ENCODE measurements around the gene NDUFAF8. TPM values are rescaled to one million over a fixed set of nuclear protein-coding genes. Genes with fewer than 3 reads are reported as not detected.

The NDUFAF8 gene
- total and polyA plus RNA-seq, 2 experiments from 2014 or later: 53.1 to 136 TPM

- no peaks in the 10 kb centered on the region for H3K9me2 ChIP-seq (ENCODE audit: insufficient read depth)
- H3K36me3 ChIP-seq (ENCODE audit: low read depth): no peaks in the 10 kb centered on the region
- no peaks in the 10 kb centered on the region for H3K9me3 ChIP-seq (ENCODE audit: low read depth)
- in situ Hi-C loops (cut with MboI): no loop called here
- no peak overlapping the region for H2AFZ ChIP-seq
- H3K4me3 ChIP-seq: no peak overlapping the region
- WGBS, 2 experiments (ENCODE audit: low coverage in 1 of 2, low lambda C conversion rate in 2 of 2, missing lambda C conversion rate in 2 of 2): 93 to 94% methylated on average over 18 to 24 of the region's 24 CpGs
- DNase-seq: no peak
- H3K27ac ChIP-seq: no peak overlapping the region
- no peaks in the 10 kb centered on the region for H4K20me1 ChIP-seq (ENCODE audit: insufficient read depth)
- no peaks in the 10 kb centered on the region for H3K4me1 ChIP-seq (ENCODE audit: insufficient read depth)
- TF ChIP-seq EZH2 (IDR thresholded peaks at IDR 0.05; ENCODE audit: insufficient read depth, poor library complexity, severe bottlenecking) (no peak), EZH2phosphoT487 (IDR thresholded peaks at IDR 0.05; ENCODE audit: insufficient read depth, low read depth) (no peak)
- H3K79me2 ChIP-seq (ENCODE audit: insufficient read depth): peaks cover 6% of the 10 kb centered on the region; the same call in 1 of the 2 replicates
- H3K27me3 ChIP-seq (replicated peaks; ENCODE audit: insufficient read depth): no peaks in the 10 kb centered on the region
- no peaks in the 10 kb centered on the region for H3F3A ChIP-seq (ENCODE audit: insufficient read depth)
- H3K9ac ChIP-seq: no peak overlapping the region
- H3K4me2 ChIP-seq (ENCODE audit: unreplicated experiment): no peak overlapping the region
Measured at GRCh38 chr17:81219476-81220180, 19.5 kb upstream of the NDUFAF8 start.

- H3K79me2 ChIP-seq (ENCODE audit: insufficient read depth): peaks cover 6% of the 10 kb centered on the region; the same call in 1 of the 2 replicates
- H3K4me2 ChIP-seq (ENCODE audit: unreplicated experiment): peak overlapping the region; percentile 67
- H3K9me3 ChIP-seq (ENCODE audit: low read depth): no peaks in the 10 kb centered on the region
- WGBS, 2 experiments (ENCODE audit: low coverage in 1 of 2, low lambda C conversion rate in 2 of 2, missing lambda C conversion rate in 2 of 2): 70 to 73% methylated on average over 11 of the region's 11 CpGs
- H3K36me3 ChIP-seq (ENCODE audit: low read depth): no peaks in the 10 kb centered on the region
- H3K9ac ChIP-seq: no peak overlapping the region
- H3K27me3 ChIP-seq (replicated peaks; ENCODE audit: insufficient read depth): no peaks in the 10 kb centered on the region
- no peaks in the 10 kb centered on the region for H4K20me1 ChIP-seq (ENCODE audit: insufficient read depth)
- H3F3A ChIP-seq (ENCODE audit: insufficient read depth): no peaks in the 10 kb centered on the region
- no peak overlapping the region for H3K27ac ChIP-seq
- no peak for DNase-seq
- no peaks in the 10 kb centered on the region for H3K9me2 ChIP-seq (ENCODE audit: insufficient read depth)
- TF ChIP-seq EZH2phosphoT487 (IDR thresholded peaks at IDR 0.05; ENCODE audit: insufficient read depth, low read depth) (no peak), EZH2 (IDR thresholded peaks at IDR 0.05; ENCODE audit: insufficient read depth, poor library complexity, severe bottlenecking) (no peak)
- peak overlapping the region; percentile 80; the same call in 1 of the 2 replicates for H3K4me3 ChIP-seq
- no peaks in the 10 kb centered on the region for H3K4me1 ChIP-seq (ENCODE audit: insufficient read depth)
- in situ Hi-C loops (cut with MboI): no loop called here
- H2AFZ ChIP-seq: no peak overlapping the region; the same call in 1 of the 2 replicates
Measured at GRCh38 chr17:81221371-81221841, 17.7 kb upstream of the NDUFAF8 start.

- Histone ChIP-seq H3K9me3 (ENCODE audit: low read depth) (no peaks in the 10 kb centered on the region), H3K4me2 (ENCODE audit: unreplicated experiment) (peak overlapping the region; percentile 67), H3F3A (ENCODE audit: insufficient read depth) (no peaks in the 10 kb centered on the region), H3K4me1 (ENCODE audit: insufficient read depth) (no peaks in the 10 kb centered on the region), H3K36me3 (ENCODE audit: low read depth) (no peaks in the 10 kb centered on the region), H3K27ac (no peak overlapping the region), H3K9me2 (ENCODE audit: insufficient read depth) (no peaks in the 10 kb centered on the region), H3K4me3 (peak overlapping the region; percentile 80), H2AFZ (peak overlapping the region; percentile 79), H3K79me2 (ENCODE audit: insufficient read depth) (peaks cover 6% of the 10 kb centered on the region; the same call in 1 of the 2 replicates), H3K9ac (peak overlapping the region; percentile 78), H4K20me1 (ENCODE audit: insufficient read depth) (no peaks in the 10 kb centered on the region), H3K27me3 (replicated peaks; ENCODE audit: insufficient read depth) (no peaks in the 10 kb centered on the region)
- TF ChIP-seq EZH2phosphoT487 (IDR thresholded peaks at IDR 0.05; ENCODE audit: insufficient read depth, low read depth) (no peak), EZH2 (IDR thresholded peaks at IDR 0.05; ENCODE audit: insufficient read depth, poor library complexity, severe bottlenecking) (no peak)
- in situ Hi-C loops (cut with MboI): no loop called here
- 18 to 22% methylated on average over 21 to 23 of the region's 24 CpGs for WGBS, 2 experiments (ENCODE audit: low coverage in 1 of 2, low lambda C conversion rate in 2 of 2, missing lambda C conversion rate in 2 of 2)
- DNase-seq: peak; percentile 31
Measured at GRCh38 chr17:81221842-81222619, 17.1 kb upstream of the NDUFAF8 start.

- H3K9ac ChIP-seq: peak overlapping the region; percentile 78
- H3K4me3 ChIP-seq: peak overlapping the region; percentile 80
- H3K4me1 ChIP-seq (ENCODE audit: insufficient read depth): no peaks in the 10 kb centered on the region
- H3K79me2 ChIP-seq (ENCODE audit: insufficient read depth): peaks cover 6% of the 10 kb centered on the region; the same call in 1 of the 2 replicates
- no peaks in the 10 kb centered on the region for H4K20me1 ChIP-seq (ENCODE audit: insufficient read depth)
- H3K9me3 ChIP-seq (ENCODE audit: low read depth): no peaks in the 10 kb centered on the region
- H3K4me2 ChIP-seq (ENCODE audit: unreplicated experiment): peak overlapping the region; percentile 67
- no peaks in the 10 kb centered on the region for H3K36me3 ChIP-seq (ENCODE audit: low read depth)
- H3K27ac ChIP-seq: no peak overlapping the region
- no peaks in the 10 kb centered on the region for H3K27me3 ChIP-seq (replicated peaks; ENCODE audit: insufficient read depth)
- TF ChIP-seq EZH2phosphoT487 (IDR thresholded peaks at IDR 0.05; ENCODE audit: insufficient read depth, low read depth): no peak
- no peak for TF ChIP-seq EZH2 (IDR thresholded peaks at IDR 0.05; ENCODE audit: insufficient read depth, poor library complexity, severe bottlenecking)
- no peak for DNase-seq
- H3F3A ChIP-seq (ENCODE audit: insufficient read depth): no peaks in the 10 kb centered on the region
- peak overlapping the region; percentile 79 for H2AFZ ChIP-seq
- H3K9me2 ChIP-seq (ENCODE audit: insufficient read depth): no peaks in the 10 kb centered on the region
- 0 to 1% methylated on average over 18 to 30 of the region's 30 CpGs for WGBS, 2 experiments (ENCODE audit: low coverage in 1 of 2, low lambda C conversion rate in 2 of 2, missing lambda C conversion rate in 2 of 2)
- in situ Hi-C loops (cut with MboI): no loop called here
Measured at GRCh38 chr17:81222620-81222905, 16.6 kb upstream of the NDUFAF8 start.
